Central memory CD4-positive, alpha-beta T cell (primary cell): Measurements from ENCODE around the gene KIF20B.
"Not testable (repeated sequence)": the region's sequence is repeated elsewhere in the genome, so short reads cannot be mapped to it uniquely, and the experiment has no call there.

Experiments used
- DNase-seq: peaks from one replicate; pipeline ENCODE4 v3.0.0; 2022

Gene KIF20B

GRCh38 chr10:89782470-89782869, 81.1 kb downstream of the KIF20B start:
- no peak for DNase-seq

DNA sequence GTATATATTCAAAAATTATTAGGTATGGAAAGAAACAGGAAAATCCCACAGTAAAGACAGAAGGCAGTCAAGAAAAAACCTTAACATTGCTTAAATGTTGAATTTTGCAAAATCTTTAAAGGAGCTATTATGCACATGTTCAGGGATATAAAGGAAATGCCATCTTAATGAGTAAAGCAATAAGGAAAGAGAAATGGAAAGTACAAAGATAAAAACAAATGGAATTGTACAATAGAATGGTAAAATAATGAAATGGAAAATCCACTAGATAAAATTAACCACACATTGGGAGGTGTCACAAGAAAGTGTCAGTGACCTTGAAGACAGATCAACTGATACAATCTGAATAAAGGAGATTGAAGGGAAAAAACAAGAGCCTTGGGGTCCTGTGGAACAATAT, 82.0 kb downstream of the KIF20B start:
- DNase-seq = no peak

- DNase-seq = no peak
These were observed 83.7 kb downstream of the KIF20B start for GRCh38 chr10:89785095-89785494.

DNA sequence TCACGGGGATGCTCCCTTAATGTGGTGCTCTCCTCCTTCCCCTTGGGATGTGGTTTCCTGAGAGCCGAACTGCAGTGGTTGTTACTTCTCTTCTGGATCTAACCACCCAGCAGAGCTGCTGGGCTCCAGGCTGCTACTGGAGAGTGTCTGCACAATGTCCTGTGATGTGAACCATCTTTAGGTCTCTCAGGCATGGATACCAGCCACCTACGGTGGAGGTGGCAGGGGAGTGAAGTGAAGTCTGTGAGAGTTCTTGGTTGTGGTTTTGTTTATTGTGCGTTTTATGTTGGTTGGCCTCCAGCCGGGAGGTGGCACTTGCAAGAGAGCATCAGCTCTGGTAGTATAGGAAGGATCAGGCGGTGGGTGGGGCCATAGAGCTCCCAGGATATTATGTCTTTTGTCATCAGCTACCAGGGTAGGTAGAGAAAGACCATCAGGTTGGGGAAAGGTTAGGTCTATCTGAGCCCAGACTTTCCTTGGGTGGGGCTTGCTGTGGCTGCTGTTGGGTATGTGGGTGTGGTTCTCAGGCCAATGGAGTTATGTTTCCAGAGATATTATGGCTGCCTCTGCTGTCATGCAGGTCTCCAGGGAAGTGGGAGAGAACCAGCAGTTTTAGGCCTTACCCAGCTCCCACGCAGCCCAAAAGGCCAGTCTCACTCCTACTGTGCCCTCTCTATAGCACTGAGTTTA, 87.9 kb downstream of the KIF20B start:
- no peak for DNase-seq

- DNase-seq = no peak
These were observed 90.8 kb downstream of the KIF20B start for GRCh38 chr10:89792187-89792586.

GRCh38 chr10:89793649-89794254, 92.4 kb downstream of the KIF20B start:
- peak; percentile 32 for DNase-seq

- no peak for DNase-seq
These were observed 94.5 kb downstream of the KIF20B start for GRCh38 chr10:89795840-89796239.

DNA sequence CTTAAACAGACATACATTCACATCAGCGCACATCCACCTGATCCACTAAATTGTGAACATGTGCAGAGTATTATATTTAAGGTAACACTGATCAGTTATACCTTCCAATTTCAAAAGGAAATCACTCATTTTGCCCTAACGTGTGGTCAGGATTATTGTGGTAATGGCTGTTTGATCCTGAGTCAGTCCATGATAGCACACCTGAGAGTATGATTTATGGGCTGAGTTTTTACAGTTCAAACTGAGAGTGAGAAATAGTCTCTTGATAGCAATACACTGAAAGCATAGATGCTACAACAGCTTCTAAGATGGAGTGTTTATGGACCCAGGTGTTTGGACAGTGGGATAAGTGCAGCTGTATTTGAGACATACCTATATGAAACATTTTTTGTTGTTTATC, 96.7 kb downstream of the KIF20B start:
- no peak for DNase-seq

- no peak for DNase-seq
These were observed 98.2 kb downstream of the KIF20B start for GRCh38 chr10:89799573-89799972.

DNA sequence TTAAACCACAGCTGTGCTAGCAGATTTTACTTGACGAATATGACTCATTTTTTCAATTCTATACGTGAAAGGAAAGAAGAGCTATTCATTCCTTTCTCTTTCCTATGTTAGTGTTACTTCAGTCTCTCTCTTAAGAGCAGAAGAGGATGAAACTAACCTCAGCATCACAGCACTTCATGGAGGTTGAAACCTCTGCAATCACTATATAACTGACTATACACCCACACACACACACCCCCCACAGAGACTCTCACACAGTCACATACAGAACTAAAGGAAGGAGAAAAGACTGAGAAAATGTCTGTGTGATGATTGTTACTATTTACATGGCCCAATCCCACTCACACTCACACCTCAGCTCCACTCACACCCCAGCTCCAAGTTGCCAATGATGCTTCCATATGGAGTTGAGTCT, 104.2 kb downstream of the KIF20B start:
- DNase-seq = no peak

DNA sequence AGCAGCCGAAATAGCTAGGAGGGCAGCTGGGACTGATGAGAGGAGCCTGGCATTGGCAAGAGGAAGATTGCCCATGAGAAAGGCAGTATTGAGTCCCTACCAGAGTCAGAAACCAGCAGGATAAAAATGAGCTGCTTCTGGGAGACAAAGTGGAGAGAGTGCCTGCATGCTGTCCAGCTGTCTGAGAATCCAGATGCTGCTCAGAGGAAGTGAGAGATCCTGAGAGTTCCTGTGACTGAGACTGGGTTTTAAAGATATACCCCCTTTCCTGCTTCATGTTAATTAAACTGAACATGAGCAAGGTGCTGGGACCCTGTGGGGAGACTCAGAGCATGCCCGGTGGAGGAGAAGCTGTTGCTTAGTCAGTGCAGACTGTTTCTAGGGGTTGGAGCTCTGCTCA, 107.5 kb downstream of the KIF20B start:
- DNase-seq = no peak

GRCh38 chr10:89809766-89810165, 108.4 kb downstream of the KIF20B start:
- no peak for DNase-seq

GRCh38 chr10:89810908-89811525, 109.6 kb downstream of the KIF20B start:
- DNase-seq = no peak

DNA sequence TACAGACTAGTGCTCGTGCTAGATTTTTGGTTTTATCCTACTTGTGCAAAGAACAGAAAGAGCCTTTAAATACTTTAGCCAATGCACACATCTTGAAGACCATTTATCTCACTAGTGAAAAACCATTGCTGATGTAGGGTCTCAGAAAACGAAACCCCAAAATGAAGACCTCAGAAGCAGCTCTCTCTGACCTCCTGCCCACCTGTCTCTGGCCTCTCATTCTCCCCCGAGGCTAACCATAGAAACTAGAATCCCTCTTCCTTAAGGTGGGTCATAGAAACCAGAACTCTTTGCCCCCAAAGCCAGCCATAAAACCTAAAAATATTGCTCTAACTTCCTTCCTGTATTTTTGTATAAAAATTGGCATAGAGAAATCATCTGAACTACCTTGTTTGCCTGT, 112.2 kb downstream of the KIF20B start:
- DNase-seq = no peak

DNA sequence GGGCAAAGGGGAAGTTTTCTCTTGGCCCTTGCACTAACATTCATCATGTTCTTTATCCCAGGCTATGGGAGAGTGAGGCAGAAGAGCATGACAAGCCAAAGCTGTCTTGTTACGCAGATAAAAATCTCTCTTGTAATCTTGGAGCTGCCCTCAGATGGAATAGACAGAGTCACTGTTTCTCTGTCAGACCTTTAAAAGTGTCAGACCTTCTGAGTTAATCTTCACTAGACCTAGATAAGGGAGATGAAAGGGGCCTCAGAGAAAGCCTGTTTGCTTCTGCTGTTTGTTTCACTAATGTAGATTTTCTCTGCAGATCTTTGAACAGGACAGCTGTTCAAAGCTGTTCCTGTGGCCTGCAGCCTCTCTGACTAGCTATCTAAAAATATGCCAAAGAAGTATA, 112.9 kb downstream of the KIF20B start:
- DNase-seq = no peak

GRCh38 chr10:89815049-89815853, 113.9 kb downstream of the KIF20B start:
- DNase-seq = no peak

- DNase-seq = not testable (repeated sequence)
These were observed 117.6 kb downstream of the KIF20B start for GRCh38 chr10:89819008-89819407.
